ENCODE results near the gene JAG2.

JAG2 gene

GRCh38 chr14:105210266-105211025, 41.9 kb upstream of the JAG2 start:
- DNase-seq (ENCODE audit: low read depth in 1 of 2, low spot score in 1 of 2): no peak
- Histone ChIP-seq H3K27me3 (ENCODE audit: insufficient read depth, poor library complexity, severe bottlenecking) (no peaks in the 10 kb centered on the region), H3K27ac (replicated peaks) (no peak overlapping the region), H3K4me3 (replicated peaks; ENCODE audit: insufficient read depth, low read length) (no peak overlapping the region)
- TF ChIP-seq POLR2AphosphoS5 (IDR thresholded peaks at IDR 0.05; ENCODE audit: low read depth) (no peak), SPI1 (IDR thresholded peaks at IDR 0.05; ENCODE audit: borderline replicate concordance, low read depth) (no peak), GABPA (IDR thresholded peaks at IDR 0.05; ENCODE audit: low read depth) (no peak), CTCF (IDR thresholded peaks at IDR 0.05; ENCODE audit: insufficient read depth, low read length) (no peak), REST (IDR thresholded peaks at IDR 0.05; ENCODE audit: insufficient replicate concordance, low read depth) (no peak)

- Histone ChIP-seq H3K27ac (replicated peaks) (no peak overlapping the region), H3K27me3 (ENCODE audit: insufficient read depth, poor library complexity, severe bottlenecking) (no peaks in the 10 kb centered on the region), H3K4me3 (replicated peaks; ENCODE audit: insufficient read depth, low read length) (no peak overlapping the region)
- TF ChIP-seq REST (IDR thresholded peaks at IDR 0.05; ENCODE audit: insufficient replicate concordance, low read depth): no peak
- no peak for TF ChIP-seq GABPA (IDR thresholded peaks at IDR 0.05; ENCODE audit: low read depth)
- TF ChIP-seq CTCF (IDR thresholded peaks at IDR 0.05; ENCODE audit: insufficient read depth, low read length): no peak
- TF ChIP-seq POLR2AphosphoS5 (IDR thresholded peaks at IDR 0.05; ENCODE audit: low read depth): no peak
- TF ChIP-seq SPI1 (IDR thresholded peaks at IDR 0.05; ENCODE audit: borderline replicate concordance, low read depth): no peak
- DNase-seq (ENCODE audit: low read depth in 1 of 2, low spot score in 1 of 2): no peak
These were observed 41.1 kb upstream of the JAG2 start for GRCh38 chr14:105209646-105210045.

- no peak overlapping the region for H3K27ac ChIP-seq (replicated peaks)
- TF ChIP-seq POLR2AphosphoS5 (IDR thresholded peaks at IDR 0.05; ENCODE audit: low read depth) (no peak), GABPA (IDR thresholded peaks at IDR 0.05; ENCODE audit: low read depth) (no peak), CTCF (IDR thresholded peaks at IDR 0.05; ENCODE audit: insufficient read depth, low read length) (no peak), SPI1 (IDR thresholded peaks at IDR 0.05; ENCODE audit: borderline replicate concordance, low read depth) (no peak), REST (IDR thresholded peaks at IDR 0.05; ENCODE audit: insufficient replicate concordance, low read depth) (no peak)
- DNase-seq (ENCODE audit: low read depth in 1 of 2, low spot score in 1 of 2): no peak
- H3K27me3 ChIP-seq (ENCODE audit: insufficient read depth, poor library complexity, severe bottlenecking): no peaks in the 10 kb centered on the region
- no peak overlapping the region for H3K4me3 ChIP-seq (replicated peaks; ENCODE audit: insufficient read depth, low read length)
These were observed 40.5 kb upstream of the JAG2 start for GRCh38 chr14:105209091-105209490.

Data from HL-60 (cell line).